Measurements from ENCODE around the gene TRAF3IP1.

TRAF3IP1 gene

DNA sequence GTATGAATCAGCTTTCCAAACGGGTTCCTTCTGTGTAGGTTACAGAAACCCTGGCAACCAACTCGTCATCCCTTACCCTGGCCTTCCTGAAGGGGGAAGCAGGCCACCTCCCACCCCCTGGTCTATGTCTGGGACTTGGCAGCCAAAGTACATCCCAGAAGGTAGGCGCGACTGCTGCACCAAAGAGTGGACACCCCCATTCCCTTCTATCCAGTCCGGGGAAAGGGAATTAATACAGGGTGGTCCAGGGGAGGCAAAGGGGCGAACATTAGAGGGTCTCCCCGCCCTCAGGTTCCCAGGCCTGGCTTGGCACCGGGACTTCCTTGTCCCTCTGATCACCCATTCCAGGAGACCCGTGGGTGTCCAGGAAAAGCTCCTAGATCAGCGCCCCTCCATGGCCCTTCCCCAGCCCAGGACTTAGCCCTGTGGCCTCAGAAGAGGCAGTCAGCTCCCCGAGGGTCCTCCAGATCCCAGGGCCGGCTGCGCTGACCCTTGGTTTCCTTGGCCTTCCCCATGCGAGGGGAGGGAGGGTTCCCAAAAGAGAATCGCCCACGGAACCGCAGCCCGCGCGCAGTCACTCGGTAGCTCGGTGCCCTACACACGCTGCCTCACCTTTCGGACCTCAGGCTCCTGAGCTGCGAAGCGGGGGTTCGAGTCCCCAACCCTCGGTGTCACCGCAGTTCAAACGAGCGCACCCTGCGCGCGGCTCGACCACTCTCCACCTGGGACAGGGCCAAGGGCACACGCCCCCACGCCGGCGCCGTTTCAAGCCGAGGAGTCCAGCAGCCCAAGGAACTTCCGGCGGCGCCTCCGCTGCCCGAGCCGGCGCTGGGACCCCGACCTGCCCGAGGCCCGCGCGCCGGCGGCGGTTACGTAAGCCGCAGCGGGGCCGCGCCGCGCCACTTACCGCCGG, 32.3 kb upstream of the TRAF3IP1 start, which contains the start of gene PER2:
TSS of gene PER2 (minus strand) at position 874 of the 913 bp plus-strand sequence. CDS start 10,674 bp downstream, outside the sequence.
- DNase-seq (ENCODE audit: low spot score): peak; percentile 49

DNA sequence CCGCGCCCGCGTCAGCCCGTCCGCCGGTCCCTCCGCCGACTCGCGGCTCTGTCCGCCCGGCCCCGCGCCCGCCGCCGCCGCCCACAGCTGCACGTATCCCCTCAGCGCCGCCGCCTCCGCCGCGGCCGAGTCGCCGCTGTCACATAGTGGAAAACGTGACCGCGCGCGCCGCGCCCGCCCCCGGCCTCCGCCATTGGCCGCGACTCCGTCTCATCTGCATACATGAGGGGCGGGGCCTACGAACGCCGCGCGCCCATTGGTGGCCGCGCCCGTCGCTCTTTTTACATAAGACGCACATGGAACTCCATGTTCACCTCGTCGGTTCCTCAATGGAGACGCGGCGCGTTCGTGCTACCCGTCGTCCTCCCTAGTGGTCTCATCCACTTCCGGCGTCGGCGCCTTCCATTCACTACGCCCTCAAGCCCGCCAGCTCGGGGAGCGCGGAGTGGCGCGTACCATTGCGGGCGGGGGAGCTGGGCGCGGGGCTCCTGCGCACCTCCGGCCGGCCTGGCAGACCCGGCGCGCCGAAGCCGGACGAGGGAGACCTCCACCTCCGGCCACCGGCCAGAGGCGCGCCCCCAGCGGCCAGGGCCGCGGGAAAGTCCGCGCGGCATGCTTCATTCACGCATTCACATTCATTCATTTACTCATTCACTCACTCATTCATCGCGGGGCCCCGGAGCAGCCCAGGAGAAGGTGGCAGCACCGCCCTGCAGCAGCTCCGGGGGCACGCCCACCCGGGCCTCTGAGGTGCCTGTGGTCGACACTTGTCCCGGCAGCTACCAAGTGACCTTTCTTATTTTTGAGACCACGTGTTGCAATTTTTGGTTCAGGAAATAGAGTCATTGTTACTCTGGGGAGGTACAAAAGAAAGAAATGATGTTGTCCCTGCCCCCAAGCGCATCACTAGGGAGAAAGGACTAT, 31.4 kb upstream of the TRAF3IP1 start:
- peak; percentile 97 for DNase-seq (ENCODE audit: low spot score)

DNA sequence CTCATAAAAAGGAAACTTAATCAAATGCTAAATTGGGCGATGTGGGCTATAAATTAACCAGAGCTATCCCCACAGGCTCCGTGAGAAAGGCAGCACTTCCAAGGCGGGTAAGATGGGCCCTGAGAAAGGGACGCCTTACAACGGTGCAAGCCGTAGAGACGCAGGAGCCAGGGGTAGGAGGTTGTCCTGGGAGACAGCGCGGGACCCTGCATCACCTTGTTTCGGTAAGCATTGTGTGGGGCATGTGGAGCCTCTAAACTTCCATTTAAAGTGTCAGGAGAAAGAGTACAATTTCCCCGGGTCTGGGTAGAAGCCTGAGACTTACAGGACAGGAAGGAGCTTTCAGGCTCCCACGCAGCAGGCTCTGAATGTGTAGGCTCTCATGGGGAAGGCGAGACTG, 30.7 kb upstream of the TRAF3IP1 start:
- DNase-seq (ENCODE audit: low spot score): no peak

DNA sequence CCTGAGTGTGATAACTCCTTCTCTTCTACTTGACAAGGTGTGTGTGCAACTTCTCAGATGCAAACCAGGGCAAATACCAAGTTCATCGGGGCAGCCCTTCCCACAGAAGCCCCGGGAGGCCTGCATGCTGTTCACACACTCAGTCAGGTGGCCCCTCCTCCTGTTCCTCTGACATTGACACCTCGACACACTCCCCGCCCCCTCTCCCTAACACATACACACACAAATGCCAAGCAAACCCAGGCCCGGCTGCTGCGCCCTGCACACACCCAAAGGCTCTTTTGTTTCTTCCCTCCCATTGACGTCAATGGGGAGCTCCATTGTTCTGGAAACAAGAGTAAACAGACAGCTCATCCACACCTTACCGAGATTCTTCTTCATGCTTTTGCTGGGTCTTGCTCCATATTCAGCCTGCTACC, 30.2 kb upstream of the TRAF3IP1 start:
- DNase-seq (ENCODE audit: low spot score): peak; percentile 75

DNA sequence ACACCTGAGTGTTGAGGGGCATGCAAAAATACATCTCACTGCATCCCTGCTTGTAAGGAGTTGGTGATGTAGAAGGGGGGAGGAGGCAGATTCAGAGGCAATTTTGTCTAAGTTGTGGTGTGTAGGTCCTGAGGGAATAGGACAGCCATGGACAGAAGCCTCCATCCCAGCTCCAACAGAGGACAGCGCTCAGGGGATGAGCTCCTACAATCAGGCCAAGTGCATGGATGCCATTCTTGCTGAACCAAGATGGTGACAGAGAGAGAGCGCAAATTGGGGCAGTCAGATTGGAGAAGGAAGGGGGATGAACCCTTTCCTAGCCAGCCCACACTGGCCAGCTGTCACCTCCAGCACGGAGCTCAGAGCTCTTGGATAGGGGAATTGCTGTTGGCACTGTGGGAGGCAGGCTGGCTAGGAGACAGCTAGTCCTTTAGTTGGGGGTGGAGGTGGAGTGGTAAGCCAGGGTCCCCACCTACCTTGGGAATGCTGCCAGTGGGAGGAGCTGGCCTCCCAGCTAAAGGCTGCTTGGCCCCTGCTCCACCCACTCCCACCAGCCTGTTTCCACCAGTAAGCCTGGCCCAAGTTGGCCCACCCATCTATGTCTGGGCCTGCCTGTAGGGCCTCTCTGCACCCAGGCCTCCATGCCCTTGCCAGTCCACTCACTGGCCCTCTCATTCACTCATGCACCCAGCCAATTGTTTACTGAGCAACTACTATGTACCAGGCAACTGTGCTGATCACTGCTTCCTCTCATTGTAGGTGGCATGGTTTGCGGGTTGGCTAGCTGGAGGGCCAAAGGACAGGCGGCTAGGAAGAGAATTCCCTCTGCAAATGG, 29.4 kb upstream of the TRAF3IP1 start:
- no peak for DNase-seq (ENCODE audit: low spot score)

DNA sequence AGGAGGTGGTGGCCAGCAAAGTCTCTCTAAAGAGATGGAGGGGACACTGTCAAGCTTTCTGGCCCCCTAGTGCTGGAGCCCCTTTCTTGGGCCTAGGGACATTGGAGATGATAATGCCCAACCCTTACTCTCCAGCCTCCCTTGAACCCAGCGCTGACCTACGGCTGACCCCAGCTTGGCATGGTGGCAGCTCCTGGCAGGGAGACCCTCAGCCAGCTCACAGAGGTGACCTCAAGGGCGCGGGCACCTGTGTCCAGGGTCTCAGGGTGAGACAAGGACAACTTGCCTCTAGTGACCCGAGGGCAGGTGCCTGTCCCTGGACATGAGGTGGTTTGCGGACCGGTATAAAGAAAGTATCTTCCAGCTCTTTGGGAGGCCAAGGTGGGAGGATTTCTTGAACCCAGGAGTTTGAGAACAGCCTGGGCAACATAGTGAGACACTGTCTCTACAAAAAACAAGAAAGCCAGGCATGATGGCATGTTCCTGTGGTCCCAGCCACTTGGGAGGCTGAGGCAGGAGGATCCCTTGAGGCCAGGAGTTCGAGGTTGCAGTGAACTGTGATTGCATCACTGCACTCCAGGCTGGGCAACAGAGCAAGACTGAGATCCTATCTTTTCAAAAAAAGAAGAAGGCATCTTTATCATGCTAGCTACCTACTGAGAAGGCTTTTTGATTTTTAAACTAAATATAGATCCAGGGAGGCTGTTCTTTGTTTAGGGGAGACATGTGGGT, 28.6 kb upstream of the TRAF3IP1 start:
- no peak for DNase-seq (ENCODE audit: low spot score)

DNA sequence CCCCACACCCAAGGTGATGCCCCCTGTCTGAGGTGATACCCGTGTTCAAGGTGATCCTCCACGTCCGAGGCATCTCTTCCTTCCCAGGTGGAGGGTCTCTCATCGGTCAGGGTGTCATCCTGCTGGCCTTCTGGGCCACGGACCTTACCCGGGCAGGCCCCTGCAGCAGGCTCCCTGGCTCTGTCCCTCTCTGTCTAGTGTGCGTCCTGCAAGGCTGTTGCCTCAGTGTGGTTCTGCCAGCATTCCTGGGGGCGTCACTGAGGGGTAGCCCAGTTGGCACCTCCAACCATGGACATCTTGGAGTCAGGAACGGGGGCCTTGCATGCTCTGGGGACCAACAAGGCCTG, 26.3 kb upstream of the TRAF3IP1 start:
- DNase-seq (ENCODE audit: low spot score): no peak

DNA sequence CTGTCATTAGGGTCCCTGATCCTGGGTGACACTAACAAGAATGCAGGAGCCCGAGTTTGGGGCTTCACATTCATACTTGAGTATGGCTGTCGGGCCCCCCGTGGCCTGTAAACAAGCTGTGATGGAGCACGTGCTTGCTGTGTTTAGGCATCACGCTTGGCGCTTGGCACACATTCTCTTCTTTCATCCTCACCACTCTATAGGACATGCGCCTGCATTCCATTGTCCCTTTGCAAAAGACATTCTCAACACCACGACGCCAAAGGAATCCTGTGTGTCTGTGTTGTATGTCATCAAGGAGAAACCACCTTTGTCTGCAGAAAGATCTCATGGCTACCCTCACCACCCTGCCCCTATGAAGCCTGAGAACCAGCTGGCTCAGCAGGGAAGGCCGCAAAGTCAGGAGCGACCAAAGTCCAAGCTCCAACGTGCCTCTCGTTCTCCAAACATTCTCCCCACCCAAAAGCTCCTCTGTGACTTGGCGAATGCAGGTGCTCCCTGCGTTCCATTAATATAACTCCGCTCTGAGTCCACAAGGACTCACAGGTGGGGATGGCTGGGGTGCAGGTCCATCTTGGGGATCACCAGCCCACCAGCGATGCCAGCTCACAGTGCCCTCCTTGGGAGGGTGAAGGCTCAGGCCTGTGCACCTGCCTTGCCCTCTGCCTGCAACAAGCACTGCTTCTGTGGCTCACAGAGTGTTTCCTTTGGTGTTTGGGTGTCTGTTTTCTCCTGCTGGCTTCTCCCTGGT, 25.8 kb upstream of the TRAF3IP1 start:
- DNase-seq (ENCODE audit: low spot score): no peak

DNA sequence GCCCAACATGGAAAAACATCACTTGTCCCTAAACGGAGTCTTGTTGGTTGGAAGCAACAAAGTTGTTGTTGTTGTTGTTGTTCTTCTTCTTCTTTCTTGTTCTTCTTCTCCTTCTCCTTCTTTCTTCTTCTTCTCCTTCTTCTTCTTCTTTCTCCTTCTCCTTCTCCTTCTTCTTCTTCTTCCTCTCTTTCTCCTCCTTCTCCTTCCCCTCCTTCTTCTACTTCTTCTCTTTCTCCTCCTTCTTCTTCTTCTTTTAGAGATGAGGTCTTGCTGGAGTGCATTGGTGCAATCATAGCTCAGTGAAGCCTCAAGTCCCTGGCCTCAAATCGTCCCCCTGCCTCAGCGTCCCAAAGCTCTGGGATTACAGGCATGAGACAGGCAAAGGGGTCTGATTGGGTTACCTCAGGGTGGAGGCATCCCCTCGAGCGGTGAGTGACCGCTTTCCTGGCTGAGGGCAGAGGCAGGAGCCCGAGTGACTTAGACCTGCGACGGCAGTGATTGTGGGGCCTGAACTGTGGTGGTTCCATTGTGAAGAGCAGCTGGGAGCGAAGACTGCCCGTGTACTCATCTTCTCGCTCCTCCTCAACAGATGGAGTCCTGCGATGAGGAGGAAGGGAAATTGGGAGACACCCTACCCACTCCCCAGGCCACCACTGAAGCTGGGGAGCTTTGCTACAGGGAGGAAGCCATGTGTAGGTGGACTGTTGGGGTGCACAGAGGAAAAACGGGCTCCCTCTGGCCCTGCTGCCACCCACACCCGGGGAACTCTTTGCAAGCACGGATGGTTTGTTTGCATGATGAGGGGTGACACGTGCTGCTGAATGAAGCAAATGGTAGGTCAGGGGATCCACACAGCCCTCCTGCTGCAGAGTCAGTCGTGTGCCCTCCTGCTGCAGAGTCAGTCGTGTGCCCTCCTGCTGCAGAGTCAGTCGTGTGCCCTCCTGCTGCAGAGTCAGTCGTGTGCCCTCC, 24.9 kb upstream of the TRAF3IP1 start:
- no peak for DNase-seq (ENCODE audit: low spot score)

DNA sequence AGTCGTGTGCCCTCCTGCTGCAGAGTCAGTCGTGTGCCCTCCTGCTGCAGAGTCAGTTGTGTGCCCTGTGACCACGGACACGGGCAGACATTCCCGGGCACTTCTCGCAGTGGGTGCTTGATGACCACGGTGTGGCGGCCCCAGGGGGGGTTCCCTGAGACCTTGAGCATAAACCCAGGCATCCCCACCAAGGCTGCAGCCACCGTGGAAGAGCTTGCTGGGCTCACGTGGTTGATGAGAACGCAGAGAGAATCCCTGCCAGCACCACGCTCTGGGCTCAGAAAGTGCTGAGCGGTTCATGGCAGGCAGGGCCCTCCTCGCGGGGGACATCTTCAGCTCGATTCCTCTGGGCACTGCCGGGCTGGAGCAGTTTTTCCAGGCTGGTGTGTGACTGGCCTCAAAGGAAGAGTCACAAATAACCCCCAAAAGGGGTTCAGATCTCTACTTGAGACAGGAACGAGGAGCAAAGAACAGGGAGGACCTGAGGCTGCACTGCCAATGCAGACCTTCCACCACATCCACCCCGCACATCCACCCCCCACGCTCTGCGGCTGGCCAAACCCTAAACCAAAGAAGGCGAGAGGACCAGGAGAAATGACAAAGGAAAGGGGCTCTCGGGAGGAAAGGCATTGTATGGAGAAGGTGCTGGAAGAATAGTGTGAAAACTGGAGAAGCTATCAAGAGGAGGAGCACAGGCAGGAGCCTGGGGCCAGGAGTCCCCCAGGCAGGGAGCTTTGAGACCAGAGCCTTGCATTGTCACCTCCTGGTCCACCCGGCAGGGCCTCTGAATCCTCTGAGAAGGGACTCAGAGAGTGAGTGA, 23.5 kb upstream of the TRAF3IP1 start:
- DNase-seq (ENCODE audit: low spot score): no peak

DNA sequence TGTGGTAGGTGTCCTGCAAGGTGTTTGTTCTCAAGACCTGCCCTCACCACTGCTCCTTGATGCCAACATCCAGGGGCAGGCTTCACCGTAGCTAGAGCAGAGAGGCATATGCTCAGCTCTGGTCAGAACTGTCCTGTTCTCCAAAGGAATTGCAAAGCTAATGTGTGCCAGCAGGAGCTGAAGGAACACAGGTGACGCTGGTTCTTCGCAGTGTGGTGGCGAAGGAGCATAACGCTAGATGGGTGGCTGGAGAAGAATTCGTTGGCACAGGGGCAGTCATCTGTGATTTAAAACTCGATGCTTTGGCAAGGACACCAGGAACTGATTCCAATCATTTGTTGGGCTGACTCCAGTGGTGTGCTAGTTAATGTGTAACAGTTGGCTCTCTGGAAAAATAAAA, 20.5 kb upstream of the TRAF3IP1 start:
- DNase-seq (ENCODE audit: low spot score): no peak

DNA sequence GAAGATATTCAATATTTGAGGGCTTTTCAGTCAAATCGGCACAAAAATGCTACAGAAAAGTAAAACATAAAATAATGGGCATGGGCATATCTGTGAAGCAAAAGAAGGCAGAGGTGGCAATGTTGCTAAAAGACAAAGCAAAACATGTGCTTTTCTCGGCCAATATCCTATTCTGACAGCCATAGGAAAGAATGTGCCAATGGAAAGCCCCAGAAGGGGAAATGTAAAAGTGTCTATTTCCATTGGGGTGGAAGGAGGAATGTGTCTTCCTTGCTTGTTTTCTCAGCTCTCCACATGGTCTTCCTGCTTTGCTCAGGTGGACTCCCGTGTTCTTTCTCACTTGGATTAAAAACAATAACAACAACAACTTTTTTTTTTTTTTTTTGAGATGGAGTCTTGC, 18.2 kb upstream of the TRAF3IP1 start:
- no peak for DNase-seq (ENCODE audit: low spot score)

DNA sequence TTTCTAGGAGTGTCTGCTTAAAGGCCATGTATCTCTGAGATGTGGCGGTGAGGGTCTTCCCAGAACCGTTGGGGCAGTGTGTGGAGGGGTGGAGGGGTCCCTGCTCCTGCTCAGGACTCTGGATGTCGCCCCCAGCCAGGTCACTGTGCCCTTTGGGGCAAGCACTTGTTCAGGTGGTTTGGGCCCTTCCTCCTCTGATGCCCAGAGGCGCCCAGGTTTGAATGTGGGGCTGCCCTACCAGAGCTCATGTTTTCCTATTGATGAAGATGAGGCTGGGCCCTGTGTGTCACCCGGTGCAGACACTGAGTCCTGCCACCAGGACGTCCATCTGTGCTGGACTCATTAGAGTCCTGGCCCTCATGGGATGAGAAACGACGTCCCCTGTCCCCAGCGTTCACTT, 17.6 kb upstream of the TRAF3IP1 start:
- DNase-seq (ENCODE audit: low spot score): no peak

DNA sequence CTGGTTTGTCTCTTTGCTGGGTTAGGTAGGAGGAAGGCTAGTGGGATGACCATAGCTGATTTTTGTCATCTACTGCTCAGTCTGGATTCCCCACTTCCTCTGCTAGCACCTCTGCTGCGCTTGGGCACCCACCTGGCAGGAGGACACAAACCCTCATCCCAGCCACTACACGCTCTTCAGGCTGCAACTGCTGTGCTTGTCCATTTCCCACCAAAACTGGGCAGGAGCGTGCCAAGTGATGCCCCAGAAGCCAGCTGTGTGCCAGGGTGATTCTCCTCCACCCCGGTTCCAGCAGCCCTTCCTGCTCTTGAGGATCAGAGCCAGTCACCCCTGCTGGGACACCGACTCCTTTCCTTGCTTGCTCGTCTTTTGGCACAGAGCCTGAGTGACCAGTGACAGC, 16.2 kb upstream of the TRAF3IP1 start:
- DNase-seq (ENCODE audit: low spot score): no peak

DNA sequence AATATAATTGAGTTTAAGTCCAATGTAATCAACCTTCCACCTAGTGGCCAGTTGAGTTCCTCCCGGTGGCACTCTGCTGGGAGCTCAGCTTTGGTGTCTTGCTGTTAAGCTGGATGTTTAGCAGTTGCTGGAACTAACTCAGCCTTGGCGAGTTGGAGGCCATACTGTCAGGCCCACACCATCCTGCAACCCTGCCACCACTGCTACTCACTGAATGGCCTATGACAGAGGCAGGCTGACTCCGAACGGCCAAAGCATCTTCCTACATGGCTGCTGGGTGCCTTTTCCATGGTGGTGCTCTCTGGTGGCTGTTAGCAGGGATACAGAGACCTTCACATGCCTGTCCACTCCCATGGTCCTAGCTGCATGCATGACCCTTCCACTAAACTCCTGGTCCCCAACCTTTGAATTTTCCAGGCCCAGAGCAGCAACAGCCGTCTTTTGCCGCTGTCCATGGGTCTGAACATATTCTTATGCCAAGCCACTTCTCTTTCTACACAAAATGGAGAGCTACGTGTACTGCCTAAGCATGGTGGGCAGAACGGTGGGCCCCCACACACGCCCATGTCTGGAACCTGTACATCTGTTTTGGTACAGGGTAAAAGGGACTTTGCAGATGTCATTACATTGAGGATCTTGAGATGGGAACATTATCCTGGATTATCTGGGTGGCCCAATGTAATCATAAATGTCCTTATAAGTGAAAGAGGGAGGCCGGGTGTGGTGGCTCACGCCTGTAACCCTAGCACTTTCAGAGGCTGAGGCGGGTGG, 15.0 kb upstream of the TRAF3IP1 start:
- DNase-seq (ENCODE audit: low spot score): no peak

DNA sequence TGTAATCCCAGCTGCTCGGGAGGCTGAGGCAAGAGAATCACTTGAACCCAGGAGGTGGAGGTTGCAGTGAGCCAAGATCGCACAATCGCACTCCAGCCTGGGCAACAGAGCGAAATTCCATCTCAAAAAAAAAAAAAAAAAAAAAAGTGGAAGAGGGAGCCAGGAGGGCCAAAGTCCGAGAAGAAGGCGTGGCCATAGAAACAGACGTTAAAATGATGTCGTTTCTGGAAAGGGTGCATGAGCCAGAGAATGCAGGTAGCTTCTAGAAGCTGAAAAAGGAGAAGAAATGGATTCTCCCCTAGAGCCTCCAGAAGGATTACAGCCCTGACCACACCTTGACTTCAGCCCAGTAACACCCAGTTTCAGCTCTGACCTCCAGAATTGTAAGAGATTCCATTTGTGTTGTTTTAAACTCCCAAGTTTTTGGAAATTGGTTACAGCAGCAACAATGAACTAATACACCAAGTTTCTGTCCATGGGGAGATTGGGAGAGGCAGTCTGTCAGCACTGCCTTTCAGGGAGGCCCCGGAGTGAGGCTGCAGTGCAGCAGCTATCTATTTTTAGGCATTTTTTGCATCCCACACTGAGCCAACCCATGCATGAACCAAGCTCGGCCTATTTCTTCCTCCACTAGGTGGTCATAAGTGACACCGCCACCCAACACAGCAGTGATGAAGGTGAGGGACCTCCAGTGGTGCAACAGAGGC, 14.2 kb upstream of the TRAF3IP1 start:
- no peak for DNase-seq (ENCODE audit: low spot score)

DNA sequence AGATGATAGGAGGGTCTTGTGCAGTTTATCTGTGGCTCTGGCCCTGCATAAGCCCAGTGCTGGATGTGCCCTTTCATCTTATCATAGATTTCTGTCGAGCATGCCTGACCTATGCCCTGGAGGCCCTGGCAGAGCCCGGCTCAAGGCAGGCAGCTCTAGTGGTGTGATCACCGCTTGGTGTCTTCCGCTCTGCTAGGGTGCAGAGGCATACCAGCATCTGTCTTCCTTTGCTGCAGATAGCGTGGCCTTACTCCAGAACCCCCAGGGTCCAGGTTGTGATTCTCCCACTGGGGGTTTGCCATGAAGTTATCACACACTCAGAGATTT, 13.7 kb upstream of the TRAF3IP1 start:
- no peak for DNase-seq (ENCODE audit: low spot score)
